Endothelial cell of umbilical vein (primary cell): ENCODE measurements around the gene ZNF644. TPM values are rescaled to one million over a fixed set of nuclear protein-coding genes. Genes with fewer than 3 reads are reported as not detected.

Source experiments
- BruUV-seq: library from RNA; stranded (reverse); fragments of 400-500 nt; replicated peaks from 2 replicates; lab custom pipeline; 2021; lab: Mats Ljungman, UMichigan
- CTCF ChIA-PET: fragments of 300-600, 350-600 bp; sonication (Branson Sonifier 250); formaldehyde crosslinking; loops from one replicate; lab custom pipeline; 2021; ENCODE audit warnings: antibody characterized with exemption, inconsistent platforms; lab: Charles Lee
- POLR2A ChIA-PET: fragments of 300-600, 350-600 bp; sonication (Branson Sonifier 250); formaldehyde crosslinking; loops from one replicate; lab custom pipeline; 2021; ENCODE audit warnings: antibody characterized with exemption, inconsistent platforms; lab: Charles Lee
- DNase-seq: peaks from one replicate; pipeline ENCODE4 v3.0.0-alpha.2; 2011; ENCODE audit warnings: low read depth, low spot score
- FAIRE-seq: peaks from 2 replicates; lab custom pipeline; 2011; peaks lifted over from hg19 to GRCh38; lab: Jason Lieb, UNC
- H2AFZ ChIP-seq: 2 replicates; pipeline ENCODE4 v1.6.0; 2012; ENCODE audit warnings: low read depth, low read length, control low read depth, inconsistent platforms
- H3K27ac ChIP-seq: 2 replicates; pipeline ENCODE4 v1.5.1; 2011; ENCODE audit warnings: low read depth, mild to moderate bottlenecking, control low read depth, low read length, moderate library complexity; ENCODE audit not compliant: insufficient read depth
- H3K27me3 ChIP-seq, 2 experiments: 2 replicates each; pipeline versions ENCODE4 v1.6.0 to v1.6.1; 2011; ENCODE audit warnings: low read length in 2 of 2, mixed read lengths in 1 of 2; ENCODE audit not compliant: control insufficient read depth in 2 of 2, insufficient read depth in 2 of 2
- H3K36me3 ChIP-seq, 2 experiments: 2 replicates in 1 of 2; 3 replicates in 1 of 2; pipeline ENCODE4 v1.5.1; 2011; ENCODE audit warnings: low read length in 2 of 2, mild to moderate bottlenecking in 1 of 2, moderate library complexity in 1 of 2; ENCODE audit not compliant: control insufficient read depth in 2 of 2, insufficient read depth in 2 of 2; ENCODE audit errors: extremely low read depth in 1 of 2
- H3K4me1 ChIP-seq: 3 replicates; pipeline ENCODE4 v1.5.1; 2011; ENCODE audit warnings: mild to moderate bottlenecking, low read length; ENCODE audit not compliant: control insufficient read depth, insufficient read depth; ENCODE audit errors: extremely low read depth
- H3K4me2 ChIP-seq: 2 replicates; pipeline ENCODE4 v1.6.1; 2011; ENCODE audit warnings: low read length, control low read depth, mixed read lengths; ENCODE audit not compliant: insufficient read depth
- H3K4me3 ChIP-seq, 3 experiments: fragments of 200-600 bp in 1 of 3; sonication (generic), shearing (Covaris generic) in 1 of 3; replicated peaks in 1 of 3; 2 replicates each; pipeline ENCODE4 v1.5.1; 2011 to 2016; ENCODE audit warnings: control low read depth in 3 of 3, low read length in 3 of 3, mild to moderate bottlenecking in 2 of 3, inconsistent platforms in 1 of 3, low read depth in 1 of 3, moderate library complexity in 1 of 3; ENCODE audit not compliant: insufficient read depth in 1 of 3
- H3K79me2 ChIP-seq: 2 replicates; pipeline ENCODE4 v1.6.0; 2012; ENCODE audit warnings: low read length, inconsistent platforms; ENCODE audit not compliant: control insufficient read depth, insufficient read depth
- H3K9ac ChIP-seq: replicated peaks from 2 replicates; pipeline ENCODE3; 2011; ENCODE audit warnings: low read length, control low read depth; ENCODE audit not compliant: insufficient read depth; ENCODE audit errors: extremely low read depth
- H3K9me1 ChIP-seq: replicated peaks from 3 replicates; pipeline ENCODE4 v1.6.0; 2011; ENCODE audit warnings: mild to moderate bottlenecking, low read length; ENCODE audit not compliant: control insufficient read depth, insufficient read depth; ENCODE audit errors: extremely low read depth
- H3K9me3 ChIP-seq: replicated peaks from 2 replicates; pipeline ENCODE4 v1.5.1; 2012; ENCODE audit warnings: low read length, inconsistent platforms; ENCODE audit not compliant: control insufficient read depth, insufficient read depth
- H4K20me1 ChIP-seq: replicated peaks from 2 replicates; pipeline ENCODE3; 2011; ENCODE audit warnings: mild to moderate bottlenecking, low read length; ENCODE audit not compliant: control insufficient read depth, insufficient read depth; ENCODE audit errors: extremely low read depth
- CTCF ChIP-seq, 2 donors: IDR thresholded peaks; 1 replicate in 1 of 2; 2 replicates in 1 of 2; pipeline ENCODE4 v1.5.1; 2011; ENCODE audit warnings: low read length in 2 of 2, mild to moderate bottlenecking in 2 of 2, moderate library complexity in 2 of 2, control low read depth in 1 of 2, inconsistent platforms in 1 of 2, low read depth in 1 of 2; ENCODE audit not compliant: insufficient read depth in 1 of 2; ENCODE audit errors: extremely low read depth in 1 of 2
- EZH2 ChIP-seq: IDR thresholded peaks from 2 replicates; pipeline ENCODE4 v1.6.1; 2012; ENCODE audit warnings: borderline replicate concordance, low read depth, mild to moderate bottlenecking, moderate library complexity, low read length, inconsistent platforms; ENCODE audit not compliant: severe bottlenecking
- FOS ChIP-seq: IDR thresholded peaks from 2 replicates; pipeline ENCODE4 v1.6.1; 2011; ENCODE audit warnings: mild to moderate bottlenecking, low read length, moderate library complexity, borderline replicate concordance; ENCODE audit not compliant: insufficient read depth
- GATA2 ChIP-seq: IDR thresholded peaks from 2 replicates; pipeline ENCODE4 v1.7.0; 2011; ENCODE audit warnings: low read depth, mild to moderate bottlenecking, moderate library complexity, mixed read lengths, low read length; ENCODE audit not compliant: insufficient read length, insufficient read depth
- JUN ChIP-seq: IDR thresholded peaks from 2 replicates; pipeline ENCODE4 v1.6.1; 2011; ENCODE audit warnings: borderline replicate concordance, low read depth; ENCODE audit not compliant: insufficient read length, insufficient read depth
- MYC ChIP-seq: IDR thresholded peaks from one replicate; pipeline ENCODE4 v1.6.1; 2011; ENCODE audit warnings: mild to moderate bottlenecking, low read depth, low read length
- POLR2A ChIP-seq: IDR thresholded peaks from 2 replicates; pipeline ENCODE4 v1.6.1; 2012; ENCODE audit warnings: low read depth, mild to moderate bottlenecking, control low read depth, low read length
- POLR2AphosphoS5 ChIP-seq: IDR thresholded peaks from 2 replicates; pipeline ENCODE4 v1.6.1; 2012; ENCODE audit warnings: low read depth, mild to moderate bottlenecking, control low read depth, low read length, moderate library complexity; ENCODE audit not compliant: insufficient read depth
- dilution Hi-C: fragments of 300-500 bp; cut with MboI; formaldehyde crosslinking; loops from one replicate; pipeline ENCODE4 v1.15.0; 2019; ENCODE audit warnings: low sequenced_read_pairs; ENCODE audit not compliant: extremely low pct_ligation_motif_present
- intact Hi-C: fragments of 100-400 bp; cut with micrococcal nuclease; formaldehyde crosslinking; loops from one replicate; pipeline ENCODE4 v1.10.0; 2022
- polyA plus RNA-seq, 4 experiments: library from polyadenylated mRNA; depleted of rRNA in 3 of 4; stranded (reverse) in 3 of 4; unstranded in 1 of 4; fragments of >200 nt; gene quantifications; 2 replicates each; pipeline versions ENCODE4 v1.2.1 to v1.2.3, GENCODE V29; 2011 to 2012; ENCODE audit warnings: missing spikeins in 1 of 4
- total RNA-seq: library from RNA; stranded (reverse); gene quantifications from 2 replicates; pipeline ENCODE4 v1.2.3, GENCODE V29; 2021
- TF ChIP-seq, protein P1 (sequence below): IDR thresholded peaks from 2 replicates; pipeline ENCODE4 v1.6.1; 2011; ENCODE audit not compliant: insufficient read depth, insufficient read length

ZNF644 gene
- total and polyA plus RNA-seq, 2 donors (not counting 3 experiments of a cell fraction or from before 2014, with no cell fraction given) = 7.2 to 47.0 TPM

- CTCF ChIA-PET = interaction anchor here (1.3 to 2.2 kb wide), 3 partner anchors 9 to 224 kb away, joined by 6 to 10 read pairs (median 9); no protein-coding TSS in a partner anchor
- POLR2A ChIA-PET = no interaction called here
Measured at GRCh38 chr1:90945287-90945686, 76.5 kb downstream of the ZNF644 start.

More at GRCh38 chr1:90945287-90945686, 76.5 kb downstream of the ZNF644 start:
- Histone ChIP-seq H3K27ac (no peak overlapping the region), H3K27me3 (no peaks in the 10 kb centered on the region), H4K20me1 (peaks cover 3% of the 10 kb centered on the region), H3K9ac (no peak overlapping the region), H3K36me3 (peaks cover 0 to 2% of the 10 kb centered on the region in 2 experiments), H2AFZ (no peak overlapping the region), H3K4me2 (no peak overlapping the region), H3K4me3 (no peak overlapping the region), H3K9me1 (no peaks in the 10 kb centered on the region), H3K79me2 (peaks cover 37% of the 10 kb centered on the region), H3K4me1 (no peaks in the 10 kb centered on the region), H3K9me3 (no peaks in the 10 kb centered on the region)
- dilution Hi-C loops = no loop called here
- TF ChIP-seq FOS (no peak), EZH2 (no peak), MYC (no peak), JUN (no peak), POLR2AphosphoS5 (no peak), CTCF (IDR thresholded peaks at IDR 0.05; ENCODE audit: extremely low read depth in 1 of 2, insufficient read depth in 1 of 2, low read depth in 1 of 2, low read length in 2 of 2) (no peak), POLR2A (no peak), GATA2 (no peak)
- TF ChIP-seq, protein P1, sequence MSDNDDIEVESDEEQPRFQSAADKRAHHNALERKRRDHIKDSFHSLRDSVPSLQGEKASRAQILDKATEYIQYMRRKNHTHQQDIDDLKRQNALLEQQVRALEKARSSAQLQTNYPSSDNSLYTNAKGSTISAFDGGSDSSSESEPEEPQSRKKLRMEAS = no peak
- intact Hi-C loops = no loop called here
- DNase-seq = no peak
- no TSS peak for BruUV-seq
- no peak for FAIRE-seq
